ENCODE results near the gene RBFOX1. TPM values are rescaled to one million over a fixed set of nuclear protein-coding genes. Genes with fewer than 3 reads are reported as not detected.

RBFOX1 gene
- total RNA-seq, 1 donor from 2014 or later, result 68.4 TPM

GRCh38 chr16:7437843-7438242 is 105.2 kb downstream of the RBFOX1 start:
- DNase-seq (ENCODE audit: missing footprints) (no peak), ATAC-seq (no peak)
- intact Hi-C loops (cut with DNase I), result no loop called here

GRCh38 chr16:7438601-7439000 is 106.0 kb downstream of the RBFOX1 start:
- intact Hi-C loops (cut with DNase I), result no loop called here
- ATAC-seq (no peak), DNase-seq (ENCODE audit: missing footprints) (no peak)

DNA sequence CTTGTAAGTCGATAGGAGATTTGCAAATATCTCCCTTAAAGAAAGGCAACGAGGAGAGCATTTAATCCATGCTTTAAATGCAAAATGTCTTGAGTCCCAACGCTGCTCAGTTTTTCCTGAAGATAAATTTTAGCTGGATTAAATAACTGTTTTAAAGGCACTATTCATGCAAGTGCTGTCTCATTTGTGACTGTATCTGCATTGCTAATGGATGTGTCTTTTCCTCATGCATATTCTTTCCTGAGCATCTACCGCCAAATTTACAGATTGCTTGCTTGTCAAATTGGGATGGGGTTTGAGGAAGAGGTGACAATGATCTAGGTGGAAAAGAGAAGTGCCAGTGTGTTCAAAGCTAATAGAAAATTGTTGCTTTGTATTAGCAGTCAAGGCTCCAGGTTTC is 106.9 kb downstream of the RBFOX1 start:
- intact Hi-C loops (cut with DNase I), result no loop called here

DNA sequence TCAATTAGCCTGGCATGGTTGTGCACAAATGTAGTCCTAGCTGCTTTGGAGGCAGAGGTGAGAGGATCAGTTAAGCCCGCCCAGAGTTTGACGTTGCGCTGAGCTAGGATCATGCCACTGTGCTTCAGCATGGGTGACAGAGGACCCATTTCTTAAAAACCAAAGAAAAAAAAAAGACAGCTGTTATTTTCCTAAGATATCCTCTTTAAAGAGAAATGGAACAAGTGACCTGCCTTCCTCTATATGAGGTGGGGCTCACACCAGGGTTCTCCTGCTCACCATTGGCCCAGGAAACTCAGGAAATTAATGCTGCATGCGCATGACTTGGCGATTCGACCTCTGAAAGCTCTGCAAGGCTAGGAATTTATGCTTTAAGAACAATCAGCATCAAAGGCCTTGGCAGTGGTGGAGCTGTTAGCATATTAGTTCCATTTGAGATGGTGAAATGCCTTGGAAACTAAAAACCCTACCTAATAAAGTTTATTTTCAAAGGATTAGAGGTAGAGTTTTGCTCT is 108.3 kb downstream of the RBFOX1 start:
- no peak for ATAC-seq
- intact Hi-C loops (cut with DNase I), result no loop called here
- no peak for DNase-seq (ENCODE audit: missing footprints)

More for the DNA sequence above, 106.9 kb downstream of the RBFOX1 start:
- ATAC-seq (no peak), DNase-seq (ENCODE audit: missing footprints) (no peak)

GRCh38 chr16:7442050-7442449 is 109.4 kb downstream of the RBFOX1 start:
- DNase-seq (ENCODE audit: missing footprints), result no peak
- no peak for ATAC-seq
- intact Hi-C loops (cut with DNase I), result no loop called here

DNA sequence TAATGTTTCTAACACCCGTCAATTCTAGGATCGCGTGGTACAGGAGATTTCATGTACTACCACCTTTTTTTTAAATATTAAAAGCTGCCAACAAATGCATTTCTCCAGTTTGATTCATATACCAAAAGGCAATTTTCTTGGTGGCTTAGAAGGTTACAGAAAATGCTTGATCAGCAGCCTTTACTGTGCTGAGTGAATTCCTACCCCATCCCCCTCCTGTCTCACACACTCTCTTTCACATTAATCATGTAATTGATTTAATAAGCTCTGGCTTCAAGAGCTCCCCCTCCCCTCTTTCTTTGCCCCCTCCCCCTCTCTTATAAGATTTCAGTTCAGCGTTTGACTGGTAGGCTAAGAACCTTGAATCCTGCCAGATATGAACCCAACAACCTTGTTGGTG is 110.5 kb downstream of the RBFOX1 start:
- no peak for DNase-seq (ENCODE audit: missing footprints)
- intact Hi-C loops (cut with DNase I), result no loop called here
- ATAC-seq, result no peak

DNA sequence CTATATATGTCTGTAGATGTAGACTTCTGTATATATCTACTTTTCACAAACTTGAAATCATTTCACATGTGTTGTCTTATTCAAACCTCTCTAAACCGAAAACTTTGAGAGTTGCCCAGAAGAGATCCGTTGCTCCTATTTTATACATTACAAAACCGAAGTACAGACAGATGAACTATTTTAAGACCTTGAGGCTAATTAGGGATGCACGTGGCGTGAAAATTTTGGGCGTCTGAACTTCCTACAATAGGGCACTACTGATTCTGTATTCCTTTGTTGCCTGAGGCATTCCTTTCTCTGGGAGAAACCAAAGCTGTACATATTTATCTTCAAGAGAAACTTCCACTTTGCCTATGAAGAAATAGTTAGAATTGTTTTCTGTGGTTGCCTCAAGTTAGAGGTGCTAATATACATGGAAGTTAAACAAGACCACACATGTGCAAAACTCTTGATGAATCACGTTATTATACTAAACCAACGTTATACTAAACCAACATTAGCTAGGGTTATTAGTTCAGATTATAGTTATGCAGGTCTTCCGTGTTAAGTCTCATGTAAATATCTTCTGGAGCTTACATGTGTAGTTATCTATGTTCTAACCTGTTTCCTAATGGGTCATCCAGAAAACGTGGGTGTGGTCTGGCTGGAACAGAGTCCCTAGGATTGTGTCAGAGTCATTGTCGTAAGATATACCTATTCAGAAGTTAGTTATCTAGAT is 111.2 kb downstream of the RBFOX1 start:
- no peak for DNase-seq (ENCODE audit: missing footprints)
- no peak for ATAC-seq
- intact Hi-C loops (cut with DNase I), result no loop called here

- ATAC-seq, result no peak
- DNase-seq (ENCODE audit: missing footprints), result no peak
- intact Hi-C loops (cut with DNase I), result no loop called here
Measured at GRCh38 chr16:7449306-7449705, 116.7 kb downstream of the RBFOX1 start.

DNA sequence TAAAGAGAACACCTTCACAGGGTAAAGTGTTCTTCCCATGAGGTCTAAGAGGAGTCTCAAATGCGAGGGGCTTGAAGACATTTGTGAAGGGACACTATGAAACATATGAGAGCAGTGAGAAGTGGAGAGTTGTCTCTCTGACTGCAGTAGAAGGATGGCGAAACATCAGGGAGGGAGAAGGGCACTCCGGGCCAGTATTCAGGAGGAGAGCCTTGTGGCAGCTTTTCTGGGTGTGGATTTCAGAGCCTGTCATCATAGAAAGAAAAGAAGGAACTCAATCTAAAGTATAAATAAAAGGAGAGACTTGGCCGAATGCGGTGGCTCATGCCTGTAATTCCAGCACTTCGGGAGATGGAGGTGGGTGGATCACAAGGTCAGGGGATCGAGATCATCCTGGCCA is 117.2 kb downstream of the RBFOX1 start:
- ATAC-seq (no peak), DNase-seq (ENCODE audit: missing footprints) (no peak)
- intact Hi-C loops (cut with DNase I), result no loop called here

DNA sequence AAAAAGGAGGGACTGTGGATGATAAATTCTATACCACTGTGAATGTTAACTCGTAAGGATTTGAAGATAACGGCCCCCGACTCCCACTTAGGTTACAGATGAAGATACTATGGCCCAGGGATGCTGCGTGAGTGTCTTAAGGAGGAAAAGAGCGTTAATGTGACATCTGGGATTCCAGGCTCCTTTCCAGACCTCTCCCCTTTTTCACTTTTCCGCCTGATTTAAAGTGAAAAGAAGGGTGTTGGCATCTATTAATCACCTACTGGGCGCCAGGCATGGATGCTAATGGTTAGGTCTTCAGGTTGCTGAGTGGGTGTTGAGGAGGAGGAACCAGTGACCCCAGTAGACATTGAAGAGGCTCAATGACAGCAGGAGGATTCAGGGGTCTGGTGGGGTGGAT is 117.8 kb downstream of the RBFOX1 start:
- DNase-seq (ENCODE audit: missing footprints) (no peak), ATAC-seq (no peak)
- intact Hi-C loops (cut with DNase I), result no loop called here

DNA sequence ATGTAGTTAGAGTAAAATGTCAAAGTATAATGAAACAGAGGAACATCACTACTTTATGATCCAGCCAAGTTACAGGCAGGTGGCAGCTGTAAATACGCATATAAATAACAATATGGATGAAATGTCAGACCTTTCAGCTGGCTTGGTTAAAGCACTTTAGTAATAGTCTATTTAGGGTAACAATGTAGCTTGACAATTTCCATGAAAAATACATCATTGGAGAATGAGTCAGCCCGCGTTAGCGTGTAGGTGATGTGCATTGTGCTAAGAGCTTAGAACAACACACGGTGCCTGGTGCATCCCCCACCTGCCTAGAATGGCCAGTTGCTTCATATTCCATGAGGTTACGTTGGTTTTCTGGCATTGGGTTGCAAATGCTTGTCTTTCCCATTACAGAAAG is 119.4 kb downstream of the RBFOX1 start:
- DNase-seq (ENCODE audit: missing footprints) (no peak), ATAC-seq (no peak)
- intact Hi-C loops (cut with DNase I), result no loop called here

DNA sequence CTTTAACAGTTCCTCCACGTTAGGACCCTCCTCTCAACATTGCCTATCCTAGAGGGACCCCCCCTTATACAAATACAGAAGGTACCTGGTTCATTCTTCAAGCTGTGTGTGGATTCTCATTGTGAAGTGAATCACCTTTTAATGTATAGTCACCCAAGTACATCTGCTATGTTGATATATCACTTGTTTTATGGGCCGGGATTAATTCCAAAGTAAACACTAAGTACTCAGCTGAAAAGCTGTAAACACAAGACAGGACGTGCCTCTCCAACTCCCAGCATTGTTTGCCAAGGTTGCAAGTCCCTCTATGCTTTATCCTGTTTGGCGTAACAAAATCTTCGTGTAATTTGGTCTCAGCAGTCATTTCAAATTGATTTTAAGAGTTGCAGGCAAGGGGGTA is 123.6 kb downstream of the RBFOX1 start:
- no peak for ATAC-seq
- intact Hi-C loops (cut with DNase I), result no loop called here
- no peak for DNase-seq (ENCODE audit: missing footprints)

- no peak for ATAC-seq
- no peak for DNase-seq (ENCODE audit: missing footprints)
- intact Hi-C loops (cut with DNase I), result no loop called here
Measured at GRCh38 chr16:7458144-7458543, 125.5 kb downstream of the RBFOX1 start.

DNA sequence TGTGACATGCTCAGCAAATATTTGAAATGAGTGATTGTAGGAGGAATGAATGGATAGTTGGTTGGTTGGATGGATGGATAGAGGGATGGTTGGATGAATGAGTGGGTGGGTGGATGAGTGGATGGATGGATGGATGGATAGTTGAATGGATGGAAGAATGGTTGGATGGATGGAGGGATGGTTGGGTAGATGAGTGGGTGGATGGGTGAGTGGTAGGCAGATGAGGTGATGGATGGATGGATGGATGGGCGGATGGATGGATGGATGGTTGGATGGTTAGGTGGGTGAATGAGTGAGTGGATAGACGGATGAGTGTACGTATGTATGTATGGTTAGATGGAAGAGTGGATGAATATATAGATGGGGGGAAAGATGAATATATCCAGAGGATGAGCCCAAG is 137.7 kb downstream of the RBFOX1 start:
- intact Hi-C loops (cut with DNase I), result no loop called here
- ATAC-seq, result no peak
- no peak for DNase-seq (ENCODE audit: missing footprints)

- no peak for DNase-seq (ENCODE audit: missing footprints)
- no peak for ATAC-seq
- intact Hi-C loops (cut with DNase I), result no loop called here
Measured at GRCh38 chr16:7471268-7471667, 138.6 kb downstream of the RBFOX1 start.

GRCh38 chr16:7482032-7482431 is 149.4 kb downstream of the RBFOX1 start:
- ATAC-seq, result peak; percentile 43
- DNase-seq (ENCODE audit: missing footprints), result no peak

DNA sequence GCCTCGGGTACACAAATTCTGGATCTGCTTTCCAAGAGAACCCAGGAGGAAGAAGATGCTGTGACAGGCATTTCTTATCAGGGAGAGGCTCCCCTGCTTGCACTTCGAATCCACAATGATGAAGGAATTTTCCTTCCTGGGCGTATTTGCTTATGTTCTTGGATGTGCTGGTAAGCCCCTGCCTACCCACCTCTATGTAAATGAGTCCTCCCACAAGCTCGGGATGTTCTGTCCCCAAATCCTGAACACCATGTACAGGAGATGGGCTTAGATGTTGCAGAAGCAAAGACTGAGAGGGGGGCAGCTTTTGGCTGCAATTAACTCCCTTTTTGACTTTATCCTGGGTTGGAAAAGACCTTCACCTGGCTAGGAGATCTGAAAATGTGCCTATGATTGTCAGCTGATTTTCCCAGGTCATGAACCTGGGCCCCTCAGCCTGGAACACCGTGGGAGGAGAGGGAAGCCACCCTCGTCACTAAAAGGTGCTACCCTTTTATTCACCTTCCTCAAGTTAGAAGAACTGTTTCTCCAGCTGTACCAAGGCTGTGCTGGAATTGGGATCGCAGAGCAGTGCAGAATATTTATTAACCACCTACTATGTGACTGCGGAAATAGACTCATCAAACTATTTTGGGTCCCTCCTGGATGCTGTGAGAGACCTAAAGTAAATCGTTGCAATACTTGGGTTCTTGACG is 150.1 kb downstream of the RBFOX1 start:
- no peak for ATAC-seq
- intact Hi-C loops (cut with DNase I), result no loop called here
- DNase-seq (ENCODE audit: missing footprints), result no peak

More at GRCh38 chr16:7482032-7482431, 149.4 kb downstream of the RBFOX1 start:
- intact Hi-C loops (cut with DNase I), result no loop called here

GRCh38 chr16:7487574-7488323 is 155.1 kb downstream of the RBFOX1 start:
- ATAC-seq, result no peak

GRCh38 chr16:7492122-7492521 is 159.5 kb downstream of the RBFOX1 start:
- intact Hi-C loops (cut with DNase I), result no loop called here
- no peak for DNase-seq (ENCODE audit: missing footprints)
- no peak for ATAC-seq

More at GRCh38 chr16:7487574-7488323, 155.1 kb downstream of the RBFOX1 start:
- intact Hi-C loops (cut with DNase I), result no loop called here
- no peak for DNase-seq (ENCODE audit: missing footprints)

DNA sequence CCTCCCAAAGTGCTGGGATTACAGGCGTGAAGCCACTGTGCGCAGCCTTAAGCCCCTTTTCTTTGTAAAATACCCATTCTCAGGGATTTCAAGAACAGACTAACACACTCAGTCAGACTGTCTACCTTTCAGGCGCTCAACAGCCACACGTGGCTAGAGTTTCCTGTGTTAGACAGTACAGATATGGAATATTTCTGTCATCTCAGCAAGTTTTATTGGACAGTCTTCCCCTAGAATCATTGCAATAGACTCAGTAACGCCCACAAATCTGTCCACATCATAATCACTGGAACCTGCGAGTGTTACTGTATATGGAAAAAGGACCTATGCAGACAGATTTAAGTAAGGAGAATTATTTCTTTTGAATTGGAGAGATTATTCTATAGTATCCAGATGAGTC is 160.5 kb downstream of the RBFOX1 start:
- intact Hi-C loops (cut with DNase I), result no loop called here
- DNase-seq (ENCODE audit: missing footprints) (no peak), ATAC-seq (no peak)

Measured in Right ventricle myocardium inferior (tissue), 1 donor.